Kasumi-1 (cell line): ENCODE data around the gene FAM53B.

Experiments
- DNase-seq, 2 experiments: peaks; one replicate each; lab custom pipeline; 2025; lab: John Stamatoyannopoulos, UW

Gene FAM53B

DNA sequence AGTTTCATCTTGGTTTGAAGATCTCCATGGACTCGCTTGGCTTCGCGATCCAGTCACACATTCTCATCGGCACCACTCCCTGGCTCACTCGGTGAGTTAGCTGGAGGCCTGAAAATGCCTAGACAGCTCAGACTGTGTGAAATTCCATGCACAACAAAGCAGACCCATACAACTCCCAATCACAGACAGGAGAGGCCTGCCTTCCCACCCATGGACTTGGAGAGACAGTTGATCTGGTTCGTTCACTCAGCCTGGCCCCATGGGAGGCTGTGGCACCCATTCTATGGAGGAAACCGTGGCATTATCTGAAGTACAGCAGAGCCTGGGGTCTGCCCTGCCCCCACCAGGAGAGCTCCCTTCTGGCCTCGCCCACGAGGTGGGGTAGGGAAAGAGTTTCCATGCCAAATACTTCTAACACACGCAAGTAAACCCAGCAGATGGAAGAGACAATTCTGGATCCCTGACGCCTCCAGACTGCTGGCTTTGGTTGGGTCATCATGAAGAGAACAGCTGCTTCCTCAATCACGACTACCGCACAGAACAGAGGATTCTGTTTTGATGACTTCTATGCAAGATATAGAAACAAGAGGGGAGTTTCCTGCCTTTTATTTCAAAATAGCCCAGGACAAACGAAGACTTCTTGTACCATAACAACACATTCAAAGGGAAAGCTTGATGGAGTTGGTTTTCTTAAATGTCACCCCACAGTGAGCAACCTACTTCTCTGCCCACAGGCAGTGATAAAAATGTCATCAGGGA is 15.9 kb downstream of the FAM53B start:
- DNase-seq, result peak; percentile 71 to 79

DNA sequence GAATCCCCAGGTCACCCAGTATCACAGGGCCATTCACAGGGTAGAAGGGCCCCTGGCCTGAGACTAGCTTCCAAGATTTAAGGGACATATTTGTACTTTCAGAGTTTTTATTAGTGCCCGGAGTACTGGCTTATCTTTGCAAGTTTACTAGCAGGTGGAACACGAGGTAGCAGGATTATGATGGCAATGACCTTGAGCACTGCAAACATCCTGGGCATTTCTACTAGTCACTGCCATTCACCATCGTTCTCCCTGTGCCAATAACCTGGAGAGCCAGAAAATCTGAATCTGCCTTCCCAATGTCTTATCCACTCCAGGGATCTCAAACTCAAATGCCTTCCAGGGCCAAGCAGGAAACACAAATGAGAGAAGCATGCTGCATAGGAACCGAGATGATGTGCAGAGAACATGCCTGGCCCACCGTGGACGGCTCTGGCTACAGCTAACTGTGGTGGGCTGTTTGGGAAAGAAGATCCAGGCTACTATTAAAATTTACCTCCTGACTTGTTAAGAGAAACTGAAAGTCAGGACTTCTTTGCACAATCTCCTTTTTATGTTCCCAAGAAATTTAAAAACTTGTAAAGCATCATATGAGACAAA is 16.7 kb downstream of the FAM53B start:
- no peak for DNase-seq

DNA sequence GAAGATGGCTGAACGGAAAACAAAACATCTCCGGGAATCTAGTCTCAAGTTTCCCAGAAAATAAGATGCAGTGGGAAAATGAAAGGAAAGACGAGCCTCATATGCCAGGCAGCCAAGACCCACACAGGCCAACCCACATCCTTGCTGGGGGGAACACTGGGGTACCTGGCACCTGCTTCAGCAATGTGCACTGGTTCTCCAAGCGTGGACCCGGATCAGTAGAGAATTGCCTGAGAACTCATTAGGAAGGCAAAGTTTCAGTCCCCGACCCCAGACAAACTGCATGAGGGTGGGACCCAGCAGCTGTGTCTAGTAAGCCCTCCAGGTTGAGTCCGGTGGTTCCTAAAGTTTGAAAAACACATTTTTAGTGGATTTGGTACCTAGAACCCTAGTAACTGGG is 18.4 kb downstream of the FAM53B start:
- DNase-seq, result no peak

DNA sequence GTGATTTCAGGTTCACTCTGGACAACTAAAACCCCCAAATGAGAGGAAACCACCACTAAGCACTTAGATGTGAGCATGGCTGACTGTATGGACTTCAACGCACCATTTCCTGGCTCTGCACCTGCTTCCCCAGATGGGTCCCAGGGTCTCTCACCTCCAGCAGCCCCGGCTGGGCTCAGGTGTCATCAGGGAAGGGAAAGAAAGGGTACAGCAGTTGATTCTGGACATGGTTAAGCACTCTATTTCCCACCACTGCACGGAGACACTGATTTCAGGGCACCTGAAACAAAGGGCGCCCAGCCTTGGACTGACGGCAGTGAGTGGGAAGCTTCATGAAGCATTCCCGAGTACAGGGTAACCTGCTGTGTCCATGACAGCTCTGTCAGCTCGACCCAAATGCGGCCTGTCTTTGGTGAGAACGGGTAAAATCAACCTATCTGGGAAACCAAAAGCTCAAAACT is 19.0 kb downstream of the FAM53B start:
- DNase-seq, result no peak

DNA sequence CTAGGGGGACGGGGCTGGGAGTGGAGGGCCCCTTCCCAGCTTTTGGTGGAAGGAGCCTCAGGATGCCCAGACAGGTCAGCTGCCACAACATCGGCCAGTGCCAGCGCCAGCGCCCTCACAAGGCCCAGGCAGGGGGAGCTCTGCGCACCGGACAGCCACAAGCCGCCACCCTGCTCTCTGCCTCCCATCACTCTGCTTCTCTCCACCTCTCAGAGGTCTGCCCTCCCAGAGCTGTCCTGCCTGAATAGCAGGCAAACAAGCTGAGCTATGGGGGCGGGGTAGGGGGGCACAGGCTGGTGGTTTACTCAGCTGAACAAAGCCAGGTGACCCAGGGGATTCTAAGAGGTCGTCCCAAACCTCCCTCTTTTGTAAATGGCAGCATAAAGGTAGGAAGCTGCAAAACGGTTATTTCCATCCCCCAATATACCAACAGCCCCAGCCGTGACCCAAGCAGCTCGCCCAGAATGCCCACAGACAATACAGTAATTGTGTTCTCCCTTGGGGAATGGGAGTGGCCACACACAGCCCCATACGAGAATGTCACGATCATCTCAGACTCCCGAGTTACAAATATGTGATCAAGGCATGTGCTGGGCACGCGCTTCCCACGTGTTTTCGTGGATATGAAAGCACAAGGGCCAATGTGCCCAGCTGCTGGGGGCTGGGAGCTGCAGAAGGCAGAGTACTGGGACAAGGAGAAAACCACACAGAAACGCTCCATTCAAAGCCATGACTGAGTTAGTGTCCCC is 19.7 kb downstream of the FAM53B start:
- DNase-seq, result no peak

DNA sequence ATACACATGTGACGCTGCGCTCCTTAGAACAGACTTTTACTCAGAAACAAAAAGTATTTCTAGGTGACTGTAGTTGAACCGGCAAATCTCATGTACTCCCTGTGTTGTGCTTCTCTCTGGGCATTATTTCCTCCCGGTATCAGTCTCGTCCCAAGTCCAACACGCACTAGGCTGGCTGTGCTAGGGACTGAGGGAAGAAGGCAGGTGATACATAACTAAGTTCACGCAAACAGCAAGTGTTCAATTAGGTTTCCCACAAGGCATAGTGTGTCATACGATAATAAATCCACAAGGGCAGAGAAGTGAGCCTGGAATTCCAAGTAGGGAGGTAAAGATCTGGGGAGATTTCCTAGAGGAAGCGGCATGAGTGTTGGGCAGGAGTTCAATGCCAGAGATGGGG is 20.4 kb downstream of the FAM53B start:
- DNase-seq, result no peak

DNA sequence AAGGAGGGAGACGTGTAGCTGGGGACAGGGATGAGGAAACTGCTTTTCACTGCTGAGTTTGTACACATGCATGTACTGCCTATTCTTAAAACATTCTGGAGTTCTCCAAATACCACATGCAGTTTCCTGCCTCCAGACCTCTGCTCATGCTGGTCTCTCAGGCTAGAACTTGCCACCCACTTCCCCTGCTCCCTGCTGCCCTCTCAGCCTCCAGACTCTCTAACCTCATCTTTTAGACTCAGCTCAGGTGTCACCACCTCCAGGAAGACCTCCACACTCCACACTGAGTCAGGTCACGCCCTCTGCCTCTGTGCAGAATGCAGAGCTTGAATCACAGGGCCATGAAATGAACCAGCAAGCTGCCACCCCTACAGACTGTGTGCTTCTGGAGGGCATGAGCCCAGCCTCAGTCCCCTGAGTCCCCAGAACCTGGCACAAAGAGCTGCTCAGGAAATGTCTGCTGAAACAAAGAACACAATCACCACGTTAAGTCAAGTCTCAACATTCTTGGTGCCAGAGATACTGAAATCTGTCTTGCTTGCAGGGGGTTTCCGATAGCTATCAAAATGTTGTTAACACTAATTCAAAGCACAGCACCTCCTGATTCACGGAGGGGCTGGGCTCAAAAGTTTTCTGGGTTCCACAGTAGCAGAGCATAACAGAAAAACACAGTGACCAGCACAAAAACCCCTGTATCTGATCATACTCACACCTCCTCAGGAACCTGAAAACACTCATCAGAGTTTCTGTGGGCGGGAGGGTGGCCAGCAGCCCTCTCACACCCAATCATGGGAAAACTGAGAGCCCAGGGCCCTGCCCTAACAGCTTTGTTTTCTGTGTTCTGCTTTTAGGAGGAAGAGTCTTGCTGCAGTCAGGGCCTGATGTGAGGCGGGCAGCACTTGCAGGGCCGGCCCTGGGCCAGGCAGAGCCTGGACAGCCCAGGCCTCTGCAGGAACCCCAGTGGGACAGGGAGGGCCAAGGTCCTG is 21.1 kb downstream of the FAM53B start:
- DNase-seq, result peak; percentile 76 to 80

DNA sequence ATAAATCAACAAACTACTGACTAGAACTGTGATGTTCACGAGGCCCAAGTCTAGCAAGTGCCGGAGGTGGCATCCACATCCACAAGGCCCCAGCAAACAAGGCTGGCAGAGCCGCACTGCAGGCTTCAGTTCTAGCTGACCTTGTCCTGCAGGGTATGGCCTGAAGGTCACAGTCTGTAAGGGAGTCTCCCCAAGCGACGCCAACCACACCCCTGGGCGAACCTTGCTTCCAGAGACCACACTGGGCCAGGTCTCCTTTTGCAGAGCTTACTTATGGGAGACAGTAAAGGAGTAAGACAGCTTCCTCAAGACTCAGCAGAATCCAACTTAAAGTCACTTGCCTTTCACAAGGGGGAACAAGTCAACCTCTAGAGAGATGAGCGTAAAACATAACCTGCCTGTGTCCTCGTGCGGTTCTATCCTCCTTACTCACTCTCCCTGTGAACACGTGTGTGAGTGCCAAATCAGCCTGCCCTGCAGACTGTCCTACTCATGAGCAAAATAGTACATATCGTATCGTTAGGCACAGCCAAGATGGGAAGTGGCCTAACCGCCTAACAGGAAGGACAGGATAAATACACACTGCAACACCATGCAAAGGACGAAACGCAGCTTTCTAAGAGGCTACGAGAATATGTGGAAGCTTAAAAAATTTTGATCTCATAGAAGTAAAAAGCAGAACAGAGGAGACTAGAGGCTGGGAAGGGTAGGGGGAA is 22.7 kb downstream of the FAM53B start:
- peak; percentile 98 for DNase-seq

DNA sequence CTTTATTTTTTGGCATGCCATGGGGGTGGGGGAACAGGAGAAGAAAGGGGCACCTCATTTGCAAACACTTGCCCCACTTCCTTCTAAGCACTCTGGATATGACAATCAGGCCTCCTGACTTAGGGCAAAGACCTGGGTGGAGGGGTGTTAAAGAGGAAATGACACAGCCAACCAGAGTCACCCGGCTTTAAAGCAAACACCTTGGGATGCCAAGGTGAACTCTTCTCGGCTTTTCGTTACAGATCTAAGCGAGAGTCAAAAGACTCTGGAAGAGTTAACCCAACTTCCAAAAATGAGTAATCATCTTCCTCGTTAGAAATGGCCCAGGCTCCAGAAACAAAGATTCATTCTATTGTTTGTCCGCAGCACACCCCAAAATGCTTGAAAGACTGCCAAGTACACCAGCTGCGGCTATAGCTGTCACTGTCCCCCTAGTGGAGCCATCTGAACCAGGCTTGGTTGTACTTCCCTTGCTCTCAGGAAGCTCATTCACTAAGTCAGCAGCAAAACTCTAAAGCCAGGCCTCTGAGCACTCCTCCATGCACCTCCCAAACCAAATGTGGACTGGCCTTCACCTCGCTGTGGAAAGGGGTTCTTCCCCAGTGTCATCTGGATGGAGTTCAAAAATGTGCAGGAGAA is 24.8 kb downstream of the FAM53B start:
- peak; percentile 82 to 86 for DNase-seq

DNA sequence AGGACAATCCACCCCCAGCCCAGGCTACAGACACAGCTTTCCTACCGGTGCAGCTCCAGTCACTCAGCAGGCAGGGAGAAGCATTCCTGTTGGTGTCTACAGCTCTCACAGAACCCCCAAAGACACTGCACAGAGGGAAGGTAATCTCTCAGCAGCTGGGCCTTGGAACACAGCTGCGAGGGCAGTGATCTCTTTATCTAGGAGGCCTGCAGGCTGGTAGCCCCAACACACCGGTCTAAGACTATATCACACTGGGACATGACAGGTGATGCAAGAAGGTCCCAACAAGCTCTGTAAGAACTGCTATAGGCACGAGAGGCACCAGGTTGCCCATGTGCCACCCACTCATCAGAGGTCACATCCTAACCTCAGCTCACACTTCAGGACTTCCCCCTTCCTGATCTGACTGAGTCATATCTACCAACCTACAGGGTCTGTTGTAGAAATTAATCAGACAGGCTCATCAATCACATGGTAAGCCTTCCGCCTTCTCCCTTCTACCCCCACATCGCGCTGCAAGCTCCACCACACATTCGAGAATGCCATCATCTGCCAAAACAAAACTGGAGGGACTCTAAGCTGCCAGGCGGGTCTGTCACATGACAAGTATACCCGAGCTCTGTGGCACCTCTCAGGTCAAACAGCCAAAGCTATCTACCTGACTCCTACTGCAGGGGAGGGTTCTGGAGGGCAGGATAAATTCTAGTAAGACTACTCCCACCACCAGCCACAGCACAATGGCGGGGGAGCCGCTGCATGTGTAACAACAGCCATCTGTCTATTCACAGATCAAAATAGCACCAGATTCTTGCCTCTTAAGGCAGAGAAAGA is 26.1 kb downstream of the FAM53B start:
- DNase-seq, result peak; percentile 73 to 87

DNA sequence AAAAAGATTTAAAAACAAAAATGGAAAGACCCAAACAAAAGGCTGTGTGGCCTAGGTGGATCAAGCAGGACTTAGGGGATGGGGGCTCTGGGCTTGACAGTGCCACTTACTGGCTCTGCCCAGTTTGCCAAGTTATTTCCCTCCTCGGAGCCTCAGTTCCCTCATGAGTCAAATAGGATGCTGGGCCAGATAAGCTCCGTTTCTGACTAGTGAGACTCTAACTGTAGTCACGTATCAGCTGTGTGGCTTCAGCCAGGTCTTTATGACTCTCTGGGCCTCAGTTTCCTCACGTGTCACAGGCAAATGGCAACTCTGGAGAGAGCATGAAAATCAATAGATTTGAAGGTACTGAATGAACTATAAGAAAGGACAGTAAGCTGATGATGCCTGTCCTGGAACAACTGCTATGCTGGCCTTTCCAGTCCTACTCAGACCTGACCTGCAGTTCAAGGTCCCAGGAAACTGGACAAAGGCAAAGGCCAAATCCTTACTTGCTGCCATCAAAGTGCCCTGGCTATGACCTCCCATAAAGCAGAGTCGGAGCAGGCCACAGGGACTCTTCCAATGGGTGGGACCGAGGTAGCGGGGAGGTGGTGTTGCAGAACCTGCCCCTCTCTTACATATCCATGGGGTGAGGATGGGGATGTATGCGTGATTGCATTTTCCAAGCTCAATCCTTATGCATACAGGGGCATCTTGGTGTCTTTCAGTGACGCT is 27.0 kb downstream of the FAM53B start:
- no peak for DNase-seq

DNA sequence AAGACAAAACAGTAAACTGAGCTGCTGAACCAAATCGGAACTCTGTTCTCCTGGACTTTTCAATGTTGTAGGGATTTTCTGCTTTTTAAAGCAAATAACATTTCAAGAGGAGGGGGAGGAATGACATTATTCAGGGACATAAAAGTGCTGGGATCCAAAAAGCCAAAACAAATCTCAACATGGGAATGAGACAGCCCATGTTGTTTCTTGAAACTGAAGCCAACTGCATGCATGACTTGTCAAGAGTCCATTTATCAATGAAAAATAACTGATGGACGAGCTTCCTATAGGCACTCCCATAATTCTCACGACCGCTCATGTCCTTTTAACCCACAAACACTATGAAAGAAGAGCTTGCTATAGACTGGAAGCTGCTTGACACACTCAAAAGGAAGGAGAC is 27.8 kb downstream of the FAM53B start:
- DNase-seq, result no peak

DNA sequence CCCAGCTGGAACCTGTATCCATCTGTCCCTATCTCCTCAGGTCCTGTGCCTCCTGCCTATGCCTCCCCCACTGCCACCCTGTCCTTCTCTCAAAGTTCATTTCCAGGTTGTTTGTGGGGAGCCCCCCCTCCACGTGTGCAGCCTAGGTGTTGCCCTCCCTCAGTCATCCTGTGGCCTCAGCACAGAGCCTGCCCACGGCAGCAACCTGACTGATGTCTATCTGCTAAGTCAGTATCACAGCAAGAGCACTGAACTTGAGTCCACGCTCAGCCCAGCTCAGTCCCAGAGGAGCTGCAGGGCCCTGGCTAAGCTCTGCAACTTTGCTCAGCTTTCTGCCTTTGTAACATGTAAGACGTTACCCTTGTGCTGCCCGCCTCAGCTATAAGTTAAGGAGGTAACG is 28.7 kb downstream of the FAM53B start:
- DNase-seq, result no peak

DNA sequence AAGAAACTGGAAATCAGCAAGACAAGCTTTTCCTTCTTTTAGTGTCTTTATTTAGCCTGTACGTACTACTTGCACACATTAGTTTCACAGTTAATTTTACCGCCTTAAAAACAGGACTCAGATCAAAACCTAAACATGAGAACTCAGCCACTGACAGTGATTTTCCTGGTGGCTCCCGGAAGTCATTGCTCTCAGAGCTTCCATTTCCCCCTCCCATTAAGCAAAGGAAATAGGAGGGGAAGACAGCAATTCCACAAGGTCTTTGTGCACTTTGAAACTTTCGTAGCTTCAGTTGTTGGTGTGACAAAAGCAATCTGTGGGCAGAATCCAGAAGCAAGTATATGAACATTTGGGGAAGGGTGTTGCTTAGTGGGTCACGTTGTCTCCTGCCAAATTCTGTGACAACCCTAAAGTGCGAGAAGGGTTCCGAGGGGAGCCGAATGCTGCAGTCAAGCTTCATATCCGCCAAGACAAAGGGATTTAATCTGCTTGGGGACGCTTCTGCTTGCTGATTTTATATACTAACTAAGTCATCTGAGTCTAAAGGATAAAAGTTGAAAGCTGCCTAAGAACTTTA is 30.4 kb downstream of the FAM53B start:
- no peak for DNase-seq

DNA sequence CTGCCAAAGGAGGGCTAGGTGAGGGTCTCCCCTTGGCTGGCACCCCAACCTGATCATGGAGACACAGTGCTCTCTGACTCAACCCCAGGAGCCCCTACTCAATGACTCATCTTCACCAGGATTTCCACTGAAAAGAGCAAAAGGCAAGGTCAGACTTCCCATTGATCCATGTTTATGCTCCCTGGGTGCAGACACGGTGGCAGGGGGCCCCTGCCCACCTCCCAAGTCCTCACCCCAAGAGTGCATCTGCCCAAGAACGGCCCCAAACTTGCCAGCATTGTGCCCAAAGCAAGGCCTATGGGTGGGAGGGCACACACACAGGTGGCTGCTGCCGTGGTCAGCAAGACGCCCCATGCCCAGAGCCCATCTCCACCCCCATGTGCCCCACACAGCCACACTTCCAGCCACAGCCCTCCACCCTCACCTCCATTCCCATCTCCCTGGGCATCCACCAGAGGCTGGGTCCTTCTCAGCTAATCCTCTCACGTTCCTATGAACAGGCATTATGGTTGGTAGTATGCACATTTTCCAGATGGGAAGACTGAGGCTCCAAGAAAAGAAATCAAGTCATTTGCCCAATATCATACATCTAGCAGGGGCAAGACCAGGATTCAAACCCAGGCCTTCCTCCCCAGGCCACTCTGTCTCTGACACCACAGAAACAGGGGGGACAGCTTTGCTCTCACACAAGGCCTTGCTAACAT is 31.3 kb downstream of the FAM53B start:
- no peak for DNase-seq

DNA sequence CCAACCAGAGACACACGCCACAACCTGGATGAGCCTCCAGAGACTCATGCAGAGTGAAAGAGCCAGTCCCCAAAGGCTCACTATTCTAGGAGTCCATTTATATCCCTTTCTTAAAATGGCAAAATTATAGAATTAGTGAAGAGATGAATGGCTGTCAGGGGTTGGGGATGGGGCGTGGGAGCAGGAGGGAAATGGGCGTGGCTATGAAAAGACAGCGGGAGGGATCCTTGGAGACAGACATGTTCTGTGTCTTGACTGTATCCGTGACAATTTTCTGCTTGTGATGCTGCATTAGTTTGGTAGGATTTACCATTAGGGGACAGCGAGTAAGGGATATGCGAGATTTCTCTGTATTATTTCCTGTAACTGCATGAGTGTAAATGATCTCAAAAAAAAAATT is 33.0 kb downstream of the FAM53B start:
- no peak for DNase-seq

DNA sequence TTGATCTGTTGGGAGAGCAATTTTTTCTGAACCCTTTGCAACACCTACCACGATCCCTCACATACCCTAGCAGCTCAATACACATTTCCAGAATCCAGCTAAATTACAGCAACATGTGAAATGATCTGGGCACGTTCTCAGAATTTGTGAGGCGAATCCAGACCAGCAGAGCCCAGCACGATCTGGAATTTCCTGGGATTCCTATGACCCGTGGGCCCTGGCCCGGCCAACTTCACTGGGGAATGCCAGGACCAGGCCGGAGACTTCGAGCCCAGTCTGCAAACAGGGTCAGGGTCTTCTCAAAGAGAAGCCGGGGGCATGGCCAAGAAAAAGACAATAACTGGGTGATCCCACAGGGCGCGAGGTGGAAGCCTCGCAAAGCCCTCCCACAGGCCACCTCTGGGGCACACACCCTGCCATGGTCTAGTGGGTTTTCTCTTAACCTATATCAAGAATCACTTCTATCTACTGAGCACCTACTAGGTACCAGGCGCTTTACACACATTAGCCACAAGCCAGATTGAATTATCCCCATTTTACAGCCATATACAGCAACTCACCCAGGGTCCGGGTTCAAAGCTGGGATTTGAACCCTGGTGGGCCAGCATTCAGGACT is 33.8 kb downstream of the FAM53B start:
- DNase-seq, result no peak

DNA sequence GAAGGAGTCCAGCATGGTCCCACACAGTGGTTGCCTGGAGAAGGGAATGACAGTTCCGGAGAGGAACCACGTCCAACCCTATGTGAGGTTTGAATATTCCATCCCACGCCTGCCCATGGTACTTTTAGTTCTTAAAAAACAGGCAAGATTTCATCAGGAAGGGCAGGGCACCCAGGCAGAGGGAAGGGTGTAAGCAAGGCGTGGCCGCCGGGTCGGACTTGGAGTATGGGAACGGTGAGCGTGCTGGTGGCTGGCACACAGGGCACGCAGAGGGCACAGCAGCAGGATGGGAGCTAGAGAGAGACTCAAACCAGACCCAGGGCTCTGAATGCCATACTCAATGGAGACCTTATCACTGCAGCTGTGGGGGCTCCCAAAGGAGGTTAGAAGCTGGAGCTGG is 34.3 kb downstream of the FAM53B start:
- no peak for DNase-seq
